GM04503 (cell line): ENCODE data around the gene AIFM3.
"Not testable (repeated sequence)": the region's sequence is repeated elsewhere in the genome, so short reads cannot be mapped to it uniquely, and the experiment has no call there.

Experiments used
- DNase-seq: peaks from one replicate; pipeline ENCODE4 v3.0.0-alpha.2; 2012; ENCODE audit warnings: low read depth

The AIFM3 gene

GRCh38 chr22:20959578-20960461, 7.2 kb upstream of the AIFM3 start:
- DNase-seq: no peak

GRCh38 chr22:20960609-20961008, 6.4 kb upstream of the AIFM3 start:
- DNase-seq: no peak

DNA sequence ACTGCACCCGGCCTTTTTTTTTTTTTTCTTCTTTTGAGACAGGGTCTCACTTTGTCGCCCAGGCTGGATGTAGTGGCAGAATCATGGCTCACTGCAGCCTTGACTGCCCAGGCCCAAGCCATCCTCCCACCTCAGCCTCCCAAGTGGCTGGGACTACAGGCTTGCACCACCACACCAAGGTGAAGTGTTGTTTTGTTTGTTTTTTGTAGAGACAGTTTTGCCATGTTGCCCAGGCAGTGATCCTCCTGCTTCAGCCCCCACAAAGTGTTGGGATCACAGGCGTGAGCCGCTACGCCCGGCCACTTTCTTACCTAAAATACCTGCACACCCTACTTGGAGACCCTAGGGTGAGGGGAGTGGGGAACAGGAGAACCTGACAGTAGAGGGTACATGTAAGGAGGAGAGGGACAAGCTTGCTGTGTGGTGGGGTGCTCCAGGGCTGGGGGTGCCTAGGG, 4.5 kb upstream of the AIFM3 start:
- no peak for DNase-seq

GRCh38 chr22:20963201-20964052, 3.6 kb upstream of the AIFM3 start:
- DNase-seq: no peak

- no peak for DNase-seq
These were observed 2.8 kb upstream of the AIFM3 start for GRCh38 chr22:20964090-20964798.

GRCh38 chr22:20964799-20965103, 2.3 kb upstream of the AIFM3 start:
- DNase-seq: no peak

GRCh38 chr22:20965104-20965887, 1.8 kb upstream of the AIFM3 start:
- no peak for DNase-seq

DNA sequence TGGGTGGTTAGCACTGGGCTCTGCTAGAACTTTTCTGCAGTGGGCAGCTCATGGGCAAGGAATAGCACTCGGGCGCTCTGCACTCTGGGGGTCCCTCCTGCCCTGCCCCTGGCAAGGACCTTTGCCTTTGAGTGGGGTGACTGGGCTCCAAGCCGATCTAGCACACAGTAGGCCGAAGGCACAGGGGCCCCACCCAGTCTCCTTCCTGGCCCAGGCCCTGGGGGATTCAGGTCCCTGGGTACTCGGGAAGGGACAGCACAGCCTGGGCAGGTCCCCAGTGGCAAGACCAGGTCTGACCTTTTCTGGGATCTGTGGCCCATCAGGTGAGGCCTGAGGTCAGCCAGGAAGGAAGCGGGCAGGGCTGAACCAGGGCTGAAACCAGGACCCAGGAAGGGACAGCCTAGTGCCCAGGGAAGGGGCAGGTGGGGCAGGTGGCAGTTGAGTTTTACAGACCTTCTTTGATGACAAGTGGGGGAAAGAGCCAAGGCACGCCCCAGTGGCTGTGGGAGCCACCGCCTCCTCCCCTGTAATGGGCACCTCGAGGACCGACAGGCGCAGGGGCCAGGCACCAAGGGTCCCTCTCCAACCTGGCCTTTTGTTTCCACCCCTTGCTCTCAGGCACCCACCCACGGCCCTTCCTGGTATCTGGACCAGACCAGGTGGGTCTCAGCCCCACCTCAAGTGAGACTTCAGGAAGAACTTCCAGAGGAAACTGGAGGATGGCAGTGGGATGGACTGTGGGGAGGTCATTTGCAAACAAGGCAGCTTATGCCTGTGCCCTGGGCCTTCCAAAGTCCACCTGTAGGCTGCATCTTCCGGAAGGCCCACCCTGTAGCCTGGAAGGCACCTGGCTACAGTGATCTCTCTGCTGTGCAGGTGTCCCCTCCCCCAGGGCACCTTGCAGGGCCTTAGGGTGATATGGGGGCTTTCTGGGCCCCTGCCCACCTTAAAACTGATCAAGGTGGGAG, 883 bp upstream of the AIFM3 start:
- DNase-seq: no peak

DNA sequence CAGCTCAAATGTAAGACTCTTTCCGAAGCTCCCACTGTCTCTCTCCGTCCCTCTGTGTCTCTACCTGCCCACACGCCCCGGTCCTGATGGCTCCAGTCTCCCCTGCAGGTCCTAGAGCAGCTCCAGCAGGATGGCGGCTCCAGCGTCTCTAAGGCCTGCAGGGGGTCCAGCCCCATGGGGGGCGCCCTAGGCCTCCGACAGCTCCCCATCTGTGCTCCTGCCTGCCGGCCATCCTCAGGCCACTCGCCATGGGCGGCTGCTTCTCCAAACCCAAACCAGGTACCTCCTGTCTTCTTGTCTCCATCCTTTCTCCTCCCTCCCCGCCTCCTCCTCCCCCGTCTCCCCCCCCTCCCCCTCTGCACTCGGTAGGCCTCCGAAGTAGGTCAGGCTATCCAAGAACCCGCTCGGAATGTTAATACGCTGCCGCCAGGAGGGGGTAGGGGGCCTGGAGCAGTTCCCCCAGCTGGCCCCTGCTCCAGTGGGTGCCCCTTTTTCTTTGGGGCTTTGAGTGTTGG, 699 bp downstream of the AIFM3 start:
- no peak for DNase-seq

DNA sequence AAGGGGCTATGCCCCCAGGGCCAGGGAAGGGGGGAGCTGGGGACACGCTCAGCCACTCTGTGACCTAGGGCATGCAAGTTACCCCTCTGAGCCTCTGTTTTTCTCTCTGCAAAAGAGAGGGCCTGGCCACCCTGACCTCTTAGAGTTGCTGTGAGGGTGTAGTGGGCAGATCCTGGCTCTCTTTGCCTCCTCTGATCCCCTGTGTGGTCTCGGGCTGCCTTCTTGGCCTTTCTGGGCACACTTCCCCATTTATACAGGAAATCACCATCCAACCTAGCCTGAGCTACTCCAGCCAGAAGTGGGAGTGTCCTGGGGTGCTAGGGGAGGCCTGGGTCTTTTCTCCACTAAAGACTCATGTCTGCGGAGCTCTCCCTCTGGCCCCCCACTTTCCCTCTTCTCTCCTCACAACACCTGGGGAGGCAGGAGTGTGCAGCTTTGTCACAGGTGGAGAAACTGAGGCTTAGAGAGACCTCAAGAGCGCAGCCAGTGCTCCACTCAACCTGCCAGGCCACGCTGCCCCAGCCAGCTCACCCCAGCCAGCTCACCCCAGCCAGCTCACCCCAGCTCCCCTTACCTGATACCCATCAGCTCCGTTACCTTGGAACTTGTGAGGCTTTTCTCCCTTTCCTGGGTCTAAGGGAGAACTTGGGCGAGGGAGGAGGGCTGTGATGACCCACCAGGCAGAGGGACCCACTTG, 1.4 kb downstream of the AIFM3 start:
- no peak for DNase-seq

DNA sequence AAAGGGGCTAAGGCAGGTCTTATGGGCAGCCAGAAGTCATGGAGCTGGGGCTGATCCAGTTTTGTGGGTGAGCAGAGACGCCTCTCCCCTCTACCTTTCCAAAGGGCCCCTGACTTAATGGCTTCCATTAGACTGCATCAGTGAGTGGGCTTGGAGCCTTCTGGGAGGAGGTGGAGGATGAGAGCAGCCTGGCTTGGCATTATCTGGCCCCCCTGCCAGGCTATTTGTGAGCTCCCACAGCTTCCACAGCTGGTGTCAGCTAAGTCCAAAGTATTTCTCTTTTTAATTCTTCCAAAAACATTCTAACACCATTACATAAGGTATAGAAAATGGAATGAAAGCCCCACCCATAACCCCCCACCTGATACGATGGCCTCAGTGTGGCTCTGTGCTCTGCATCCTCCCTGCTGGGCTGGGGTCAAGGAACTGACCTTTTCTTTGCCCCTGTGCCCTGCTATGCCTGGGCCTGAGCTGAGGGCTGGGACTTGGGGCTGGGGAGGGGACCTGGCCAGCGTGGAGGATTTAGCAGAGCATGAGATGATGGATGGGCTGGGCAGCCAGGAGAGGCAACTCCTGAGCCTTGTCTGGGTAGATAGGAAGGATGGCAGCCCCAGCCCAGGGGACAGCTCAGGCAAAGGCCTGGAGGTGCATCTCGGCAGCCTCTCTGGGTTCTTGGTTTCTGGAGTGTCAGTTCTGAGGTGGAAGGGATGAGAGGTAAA, 4.0 kb downstream of the AIFM3 start:
- no peak for DNase-seq

DNA sequence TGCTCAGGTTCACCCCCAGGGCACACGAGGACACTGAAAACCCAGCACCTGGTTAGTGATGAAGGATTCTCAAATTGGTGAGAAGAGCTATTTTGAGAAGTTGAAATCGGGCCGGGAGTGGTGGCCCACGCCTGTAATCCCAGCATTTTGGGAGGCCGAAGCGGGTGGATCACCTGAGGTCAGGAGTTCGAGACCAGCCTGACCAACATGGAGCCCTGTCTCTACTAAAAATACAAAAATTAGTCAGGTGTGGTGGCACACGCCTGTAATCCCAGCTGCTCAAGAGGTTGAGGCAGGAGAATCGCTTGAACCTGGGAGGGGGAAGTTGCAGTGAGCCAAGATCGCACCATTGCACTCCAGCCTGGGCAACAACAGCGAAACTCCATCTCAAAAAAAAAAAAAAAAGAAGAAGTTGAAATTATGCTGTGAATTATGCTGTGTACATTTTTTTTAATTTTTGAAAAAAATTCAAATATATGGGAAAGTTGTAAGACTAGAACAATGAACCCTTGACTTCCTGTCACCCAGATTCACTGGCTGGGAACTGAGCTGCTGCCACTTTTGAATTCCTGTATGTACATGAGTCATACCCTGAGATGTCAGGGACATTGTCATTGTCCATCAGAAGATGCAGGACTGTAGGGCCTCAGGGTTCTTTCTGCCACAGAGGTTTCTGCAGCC, 5.1 kb downstream of the AIFM3 start:
- DNase-seq: not testable (repeated sequence)

DNA sequence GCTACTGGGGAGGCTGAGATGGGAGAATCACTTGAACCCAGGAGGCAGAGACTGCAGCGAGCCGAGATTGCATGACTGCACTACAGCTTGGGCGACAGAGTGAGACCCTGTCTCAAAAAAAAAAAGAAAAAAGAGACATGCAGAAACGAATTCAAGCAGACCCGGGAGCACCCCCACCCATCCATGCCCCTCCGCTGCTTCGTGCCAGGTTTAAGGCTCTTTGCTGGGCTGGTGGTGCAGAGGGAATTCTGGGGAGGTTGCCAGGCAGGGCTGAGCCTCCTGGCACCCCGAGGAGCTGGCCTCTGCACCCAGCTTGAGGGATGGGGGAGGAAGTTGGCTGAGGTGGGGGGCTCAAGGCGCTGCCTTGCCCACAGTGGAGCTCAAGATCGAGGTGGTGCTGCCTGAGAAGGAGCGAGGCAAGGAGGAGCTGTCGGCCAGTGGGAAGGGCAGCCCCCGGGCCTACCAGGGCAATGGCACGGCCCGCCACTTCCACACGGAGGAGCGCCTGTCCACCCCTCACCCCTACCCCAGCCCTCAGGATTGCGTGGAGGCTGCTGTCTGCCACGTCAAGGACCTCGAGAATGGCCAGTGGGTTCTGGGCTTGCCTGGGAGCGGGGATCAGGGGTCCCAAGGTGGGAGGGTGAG, 6.0 kb downstream of the AIFM3 start:
- DNase-seq: no peak

DNA sequence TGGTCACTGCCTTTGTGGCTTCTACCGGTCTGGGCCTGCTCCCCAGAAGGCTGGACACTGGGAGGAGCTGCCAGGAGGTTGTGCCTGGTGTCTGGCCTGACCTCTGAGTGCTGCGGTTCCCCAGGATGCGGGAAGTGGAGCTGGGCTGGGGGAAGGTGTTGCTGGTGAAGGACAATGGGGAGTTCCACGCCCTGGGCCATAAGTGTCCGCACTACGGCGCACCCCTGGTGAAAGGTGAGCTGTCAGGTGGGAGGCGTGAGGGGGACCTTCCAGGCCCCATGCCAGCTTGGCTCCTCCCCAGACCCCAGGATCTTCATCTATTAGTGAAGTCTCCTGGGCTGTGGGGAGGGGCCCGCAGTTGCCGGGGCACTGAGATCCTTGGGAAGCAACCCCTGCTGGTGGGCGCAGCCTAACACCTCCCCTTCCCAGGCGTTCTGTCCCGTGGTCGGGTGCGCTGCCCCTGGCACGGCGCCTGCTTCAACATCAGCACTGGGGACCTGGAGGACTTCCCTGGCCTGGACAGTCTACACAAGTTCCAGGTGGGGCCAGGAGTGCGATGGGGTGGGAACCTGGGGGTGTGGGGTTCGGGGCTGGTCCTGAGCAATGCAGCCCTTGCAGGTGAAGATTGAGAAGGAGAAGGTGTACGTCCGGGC, 6.7 kb downstream of the AIFM3 start:
- no peak for DNase-seq

DNA sequence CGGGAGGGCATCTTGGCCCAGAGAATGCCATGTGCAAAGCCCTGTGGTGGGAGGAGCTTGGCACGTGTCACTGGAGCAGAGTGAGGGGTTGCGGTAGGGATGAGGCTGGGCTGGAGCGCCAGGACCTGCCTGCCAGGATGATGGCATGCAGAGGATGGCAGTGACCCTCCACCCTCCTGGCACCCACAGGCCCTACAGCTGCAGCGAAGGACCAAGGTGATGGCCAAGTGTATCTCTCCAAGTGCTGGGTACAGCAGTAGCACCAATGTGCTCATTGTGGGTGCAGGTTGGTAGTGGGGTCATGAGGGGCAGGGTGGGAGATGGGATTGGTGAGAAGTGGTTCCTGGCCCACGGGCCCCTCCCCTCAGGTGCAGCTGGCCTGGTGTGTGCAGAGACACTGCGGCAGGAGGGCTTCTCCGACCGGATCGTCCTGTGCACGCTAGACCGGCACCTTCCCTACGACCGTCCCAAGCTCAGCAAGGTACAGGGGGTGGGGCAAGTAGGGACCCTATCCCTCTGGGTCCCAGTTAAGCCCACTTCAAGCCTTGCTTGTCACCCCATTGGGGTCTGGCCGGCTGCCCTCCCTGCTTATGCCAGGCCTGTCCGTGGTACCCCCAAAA, 7.4 kb downstream of the AIFM3 start:
- DNase-seq: no peak

DNA sequence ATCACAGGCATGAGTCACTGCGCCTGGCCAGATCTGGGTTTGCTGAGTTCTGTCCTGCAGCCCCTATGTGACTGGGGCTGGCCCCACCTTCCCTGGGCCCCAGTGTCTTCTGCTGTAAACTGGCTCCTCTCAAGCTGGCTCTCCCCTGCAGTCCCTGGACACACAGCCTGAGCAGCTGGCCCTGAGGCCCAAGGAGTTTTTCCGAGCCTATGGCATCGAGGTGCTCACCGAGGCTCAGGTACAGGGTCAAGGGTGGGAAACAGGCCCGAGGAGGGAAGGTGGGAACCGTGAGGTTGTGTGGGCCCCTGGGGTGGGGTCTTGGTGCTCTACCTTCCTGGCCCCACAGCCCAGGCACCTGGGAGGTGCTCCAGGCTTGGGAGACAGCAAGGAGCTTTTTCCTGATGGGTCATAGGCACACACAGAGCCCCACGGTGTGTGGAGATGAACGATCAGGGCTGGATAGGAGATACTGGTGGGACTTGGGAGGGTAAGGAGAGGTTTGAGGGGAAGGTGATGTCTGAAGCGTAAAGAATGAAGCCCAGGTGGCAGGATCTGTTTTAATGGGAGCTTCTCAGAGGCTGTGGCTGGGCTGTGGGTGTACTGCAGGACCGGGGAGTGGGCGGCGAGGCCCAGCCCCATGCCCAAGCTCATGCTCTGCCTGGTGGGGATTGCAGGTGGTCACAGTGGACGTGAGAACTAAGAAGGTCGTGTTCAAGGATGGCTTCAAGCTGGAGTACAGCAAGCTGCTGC, 8.7 kb downstream of the AIFM3 start:
- DNase-seq: no peak
